Type B pancreatic cell (in vitro differentiated cells): Measurements from ENCODE around the gene SMIM41. TPM values are rescaled to one million over a fixed set of nuclear protein-coding genes. Genes with fewer than 3 reads are reported as not detected.
A peak's percentile ranks its signal among the peaks of the same experiment; 100 is the strongest.

Experiments
- DNase-seq: peaks from one replicate; pipeline ENCODE4 v3.0.0; 2021; ENCODE audit warnings: mixed read lengths; ENCODE audit not compliant: unreplicated experiment; ENCODE audit errors: extremely low spot score
- H3K27ac Mint-ChIP-seq: 2 replicates; pipeline ENCODE4 v1.8.0; 2021; ENCODE audit warnings: mild to moderate bottlenecking, mixed read lengths
- H3K27me3 Mint-ChIP-seq: 2 replicates; pipeline ENCODE4 v1.8.0; 2021; ENCODE audit warnings: mixed read lengths
- H3K36me3 Mint-ChIP-seq: 2 replicates; pipeline ENCODE4 v1.8.0; 2021; ENCODE audit warnings: mixed read lengths
- H3K4me1 Mint-ChIP-seq: one replicate; pipeline ENCODE4 v1.8.0; 2021; ENCODE audit warnings: mixed read lengths; ENCODE audit not compliant: unreplicated experiment
- H3K4me3 Mint-ChIP-seq: 2 replicates; pipeline ENCODE4 v1.8.0; 2021; ENCODE audit warnings: mild to moderate bottlenecking, mixed read lengths
- H3K9me3 Mint-ChIP-seq: 2 replicates; pipeline ENCODE4 v1.8.0; 2021; ENCODE audit warnings: mixed read lengths
- total RNA-seq: library from RNA; stranded (reverse); gene quantifications from 2 replicates; pipeline ENCODE4 v1.2.1, GENCODE V29; 2021; ENCODE audit warnings: low replicate concordance
- TF ChIP-seq, protein P1 (sequence below): fragments of 200-600 bp; sonication (generic); conservative IDR thresholded peaks from 2 replicates; pipeline ENCODE4 v1.5.0; 2021; ENCODE audit warnings: antibody characterized with exemption, mild to moderate bottlenecking

The SMIM41 gene
- total RNA-seq, 1 donor from 2014 or later = not detected

GRCh38 chr12:52145228-52146088 is 66.0 kb downstream of the SMIM41 start:
- Mint-ChIP-seq H3K27ac (peak overlapping the region; percentile 93), H3K9me3 (no peaks in the 10 kb centered on the region), H3K4me3 (no peak overlapping the region), H3K36me3 (no peaks in the 10 kb centered on the region), H3K27me3 (no peaks in the 10 kb centered on the region), H3K4me1 (peaks cover 43% of the 10 kb centered on the region)
- DNase-seq = no peak
- TF ChIP-seq, protein P1, sequence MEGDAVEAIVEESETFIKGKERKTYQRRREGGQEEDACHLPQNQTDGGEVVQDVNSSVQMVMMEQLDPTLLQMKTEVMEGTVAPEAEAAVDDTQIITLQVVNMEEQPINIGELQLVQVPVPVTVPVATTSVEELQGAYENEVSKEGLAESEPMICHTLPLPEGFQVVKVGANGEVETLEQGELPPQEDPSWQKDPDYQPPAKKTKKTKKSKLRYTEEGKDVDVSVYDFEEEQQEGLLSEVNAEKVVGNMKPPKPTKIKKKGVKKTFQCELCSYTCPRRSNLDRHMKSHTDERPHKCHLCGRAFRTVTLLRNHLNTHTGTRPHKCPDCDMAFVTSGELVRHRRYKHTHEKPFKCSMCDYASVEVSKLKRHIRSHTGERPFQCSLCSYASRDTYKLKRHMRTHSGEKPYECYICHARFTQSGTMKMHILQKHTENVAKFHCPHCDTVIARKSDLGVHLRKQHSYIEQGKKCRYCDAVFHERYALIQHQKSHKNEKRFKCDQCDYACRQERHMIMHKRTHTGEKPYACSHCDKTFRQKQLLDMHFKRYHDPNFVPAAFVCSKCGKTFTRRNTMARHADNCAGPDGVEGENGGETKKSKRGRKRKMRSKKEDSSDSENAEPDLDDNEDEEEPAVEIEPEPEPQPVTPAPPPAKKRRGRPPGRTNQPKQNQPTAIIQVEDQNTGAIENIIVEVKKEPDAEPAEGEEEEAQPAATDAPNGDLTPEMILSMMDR = no peak

GRCh38 chr12:52146089-52146821 is 66.8 kb downstream of the SMIM41 start:
- TF ChIP-seq, protein P1 = no peak
- H3K27ac Mint-ChIP-seq = peak overlapping the region; percentile 93
- no peaks in the 10 kb centered on the region for H3K27me3 Mint-ChIP-seq
- H3K4me3 Mint-ChIP-seq = no peak overlapping the region
- H3K36me3 Mint-ChIP-seq = no peaks in the 10 kb centered on the region
- no peaks in the 10 kb centered on the region for H3K9me3 Mint-ChIP-seq
- no peak for DNase-seq
- peaks cover 37% of the 10 kb centered on the region for H3K4me1 Mint-ChIP-seq

GRCh38 chr12:52146822-52147366 is 67.4 kb downstream of the SMIM41 start:
- Mint-ChIP-seq H3K9me3 (no peaks in the 10 kb centered on the region), H3K27ac (peak overlapping the region; percentile 91), H3K4me1 (peaks cover 37% of the 10 kb centered on the region), H3K4me3 (no peak overlapping the region), H3K27me3 (peaks cover 3% of the 10 kb centered on the region), H3K36me3 (no peaks in the 10 kb centered on the region)
- TF ChIP-seq, protein P1 = no peak
- DNase-seq = no peak

- Mint-ChIP-seq H3K27me3 (peaks cover 3% of the 10 kb centered on the region), H3K27ac (peak overlapping the region; percentile 91), H3K4me3 (no peak overlapping the region), H3K9me3 (no peaks in the 10 kb centered on the region), H3K36me3 (no peaks in the 10 kb centered on the region), H3K4me1 (peaks cover 37% of the 10 kb centered on the region)
- no peak for DNase-seq
- TF ChIP-seq, protein P1 = no peak
Measured at GRCh38 chr12:52147367-52147963, 68.0 kb downstream of the SMIM41 start.

- Mint-ChIP-seq H3K9me3 (no peaks in the 10 kb centered on the region), H3K4me1 (peaks cover 36% of the 10 kb centered on the region), H3K4me3 (no peak overlapping the region), H3K27me3 (peaks cover 3% of the 10 kb centered on the region), H3K36me3 (no peaks in the 10 kb centered on the region), H3K27ac (peak overlapping the region; percentile 91)
- TF ChIP-seq, protein P1 = no peak
- DNase-seq = no peak
Measured at GRCh38 chr12:52147964-52148463, 68.5 kb downstream of the SMIM41 start.
